RWPE2 (cell line): ENCODE measurements around the gene PRTFDC1.

Experiments used
- ATAC-seq: fragments of 200-7000 bp; cut with Tn5 transposase; 3 replicates; pipeline ENCODE4 v1.9.1; 2021; ENCODE audit warnings: low read depth
- DNase-seq: peaks from one replicate; pipeline ENCODE4 v3.0.0-alpha.2; 2020; ENCODE audit warnings: low spot score
- H3K27ac ChIP-seq: fragments of 450-650 bp; 2 replicates; pipeline ENCODE4 v1.5.1; 2017; ENCODE audit warnings: mild to moderate bottlenecking; ENCODE audit not compliant: poor library complexity, severe bottlenecking
- H3K27me3 ChIP-seq: fragments of 250-450 bp; sonication (Bioruptor Pico); 2 replicates; pipeline ENCODE4 v1.5.1; 2021; ENCODE audit warnings: mild to moderate bottlenecking, moderate library complexity; ENCODE audit not compliant: insufficient read depth, poor library complexity, severe bottlenecking
- H3K36me3 ChIP-seq: fragments of 250-450 bp; sonication (Bioruptor Pico); 2 replicates; pipeline ENCODE4 v1.5.1; 2020; ENCODE audit warnings: low read depth, mild to moderate bottlenecking, moderate library complexity
- H3K4me1 ChIP-seq: fragments of 250-450 bp; sonication (Bioruptor Pico); 2 replicates; pipeline ENCODE4 v1.5.1; 2021; ENCODE audit warnings: mild to moderate bottlenecking, moderate library complexity; ENCODE audit not compliant: insufficient read depth, poor library complexity, severe bottlenecking
- H3K4me3 ChIP-seq: fragments of 250-450 bp; sonication (Bioruptor Pico); 2 replicates; pipeline ENCODE4 v1.5.1; 2021; ENCODE audit warnings: mild to moderate bottlenecking, moderate library complexity; ENCODE audit not compliant: severe bottlenecking
- H3K9me3 ChIP-seq: fragments of 250-450 bp; sonication (Bioruptor Pico); 2 replicates; pipeline ENCODE4 v1.5.1; 2021; ENCODE audit warnings: mild to moderate bottlenecking, moderate library complexity; ENCODE audit not compliant: severe bottlenecking
- TF ChIP-seq, protein P1 (sequence below): fragments of 450-650 bp; IDR thresholded peaks from one replicate; pipeline ENCODE4 v1.5.1; 2017; ENCODE audit warnings: mild to moderate bottlenecking, moderate library complexity; ENCODE audit not compliant: poor library complexity, severe bottlenecking

The PRTFDC1 gene

DNA sequence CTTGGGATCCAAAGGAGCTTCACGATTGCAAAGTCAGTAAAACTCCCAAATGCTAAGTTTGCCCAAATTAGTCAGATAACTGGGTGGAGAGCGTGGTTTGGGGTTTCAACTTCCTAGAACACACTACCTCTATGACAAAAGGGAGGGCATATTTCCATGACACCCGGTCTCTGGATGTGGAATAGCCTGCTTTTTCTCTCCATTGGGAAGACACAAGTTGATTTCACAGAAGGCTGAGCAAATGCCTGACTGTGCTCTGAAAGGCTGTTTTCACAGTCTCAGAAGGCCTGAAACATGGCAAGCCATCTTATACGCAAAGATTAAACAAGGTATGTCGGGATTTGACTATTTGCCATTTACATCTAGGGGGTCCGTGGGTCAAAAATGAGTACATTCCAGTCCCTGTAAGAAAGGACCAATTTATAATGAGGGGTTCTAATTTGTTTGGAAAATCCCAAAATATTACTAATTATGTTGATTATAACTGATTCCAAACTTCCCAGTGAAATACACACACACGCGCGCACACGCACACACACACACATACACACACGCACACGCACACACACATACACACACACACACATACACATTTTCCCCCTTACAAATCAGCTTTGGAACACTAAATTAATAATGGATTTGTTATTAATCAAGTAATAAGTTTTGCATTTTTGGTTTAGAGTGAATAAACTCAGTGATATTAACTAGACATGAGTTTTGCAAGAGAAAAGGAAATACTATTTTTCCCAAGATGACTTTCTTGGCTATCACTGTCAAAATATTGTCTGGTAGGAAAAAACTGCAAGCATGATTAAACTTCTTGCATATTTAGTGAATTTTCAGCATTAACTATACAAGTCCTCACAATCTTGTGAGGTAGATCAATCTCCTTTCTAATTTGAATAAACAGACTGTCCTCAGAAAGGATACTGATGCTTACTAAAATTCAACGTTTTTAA is 105.0 kb downstream of the PRTFDC1 start:
- DNase-seq, result no peak
- Histone ChIP-seq H3K9me3 (no peaks in the 10 kb centered on the region), H3K36me3 (no peaks in the 10 kb centered on the region), H3K27me3 (no peaks in the 10 kb centered on the region), H3K4me3 (no peak overlapping the region), H3K4me1 (peaks cover 20% of the 10 kb centered on the region), H3K27ac (no peak overlapping the region)
- no peak for ATAC-seq
- TF ChIP-seq, protein P1, sequence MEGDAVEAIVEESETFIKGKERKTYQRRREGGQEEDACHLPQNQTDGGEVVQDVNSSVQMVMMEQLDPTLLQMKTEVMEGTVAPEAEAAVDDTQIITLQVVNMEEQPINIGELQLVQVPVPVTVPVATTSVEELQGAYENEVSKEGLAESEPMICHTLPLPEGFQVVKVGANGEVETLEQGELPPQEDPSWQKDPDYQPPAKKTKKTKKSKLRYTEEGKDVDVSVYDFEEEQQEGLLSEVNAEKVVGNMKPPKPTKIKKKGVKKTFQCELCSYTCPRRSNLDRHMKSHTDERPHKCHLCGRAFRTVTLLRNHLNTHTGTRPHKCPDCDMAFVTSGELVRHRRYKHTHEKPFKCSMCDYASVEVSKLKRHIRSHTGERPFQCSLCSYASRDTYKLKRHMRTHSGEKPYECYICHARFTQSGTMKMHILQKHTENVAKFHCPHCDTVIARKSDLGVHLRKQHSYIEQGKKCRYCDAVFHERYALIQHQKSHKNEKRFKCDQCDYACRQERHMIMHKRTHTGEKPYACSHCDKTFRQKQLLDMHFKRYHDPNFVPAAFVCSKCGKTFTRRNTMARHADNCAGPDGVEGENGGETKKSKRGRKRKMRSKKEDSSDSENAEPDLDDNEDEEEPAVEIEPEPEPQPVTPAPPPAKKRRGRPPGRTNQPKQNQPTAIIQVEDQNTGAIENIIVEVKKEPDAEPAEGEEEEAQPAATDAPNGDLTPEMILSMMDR, result no peak

GRCh38 chr10:24844742-24845141 is 107.7 kb downstream of the PRTFDC1 start:
- Histone ChIP-seq H3K27me3 (no peaks in the 10 kb centered on the region), H3K27ac (no peak overlapping the region), H3K4me1 (peaks cover 14% of the 10 kb centered on the region), H3K9me3 (no peaks in the 10 kb centered on the region), H3K36me3 (no peaks in the 10 kb centered on the region), H3K4me3 (no peak overlapping the region)
- TF ChIP-seq, protein P1, result no peak
- DNase-seq, result no peak
- no peak for ATAC-seq

DNA sequence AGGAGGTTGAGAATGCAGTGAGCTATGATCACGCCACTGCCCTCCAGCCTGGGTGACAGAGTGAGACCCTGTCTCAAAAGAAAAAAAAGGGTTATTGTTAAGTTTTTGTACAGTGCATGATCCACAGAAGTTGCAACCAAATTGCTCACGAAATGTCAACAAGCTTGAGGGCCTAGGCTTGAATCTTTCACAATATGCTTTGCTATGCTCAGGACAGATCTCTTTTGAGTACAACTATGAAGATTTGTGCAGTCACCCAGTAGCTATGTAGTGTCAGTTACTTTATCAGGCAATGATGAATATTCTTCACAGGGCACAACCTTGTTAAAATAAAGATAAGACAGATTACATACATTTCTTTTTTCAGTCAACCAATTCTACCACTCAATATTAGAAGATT is 109.2 kb downstream of the PRTFDC1 start:
- DNase-seq, result no peak
- Histone ChIP-seq H3K4me3 (no peak overlapping the region), H3K27me3 (no peaks in the 10 kb centered on the region), H3K4me1 (peaks cover 1% of the 10 kb centered on the region), H3K27ac (no peak overlapping the region), H3K36me3 (no peaks in the 10 kb centered on the region), H3K9me3 (no peaks in the 10 kb centered on the region)
- 0 out of 3 replicates have a peak, but pooled peaks have one; percentile 14 for ATAC-seq
- TF ChIP-seq, protein P1, result no peak

DNA sequence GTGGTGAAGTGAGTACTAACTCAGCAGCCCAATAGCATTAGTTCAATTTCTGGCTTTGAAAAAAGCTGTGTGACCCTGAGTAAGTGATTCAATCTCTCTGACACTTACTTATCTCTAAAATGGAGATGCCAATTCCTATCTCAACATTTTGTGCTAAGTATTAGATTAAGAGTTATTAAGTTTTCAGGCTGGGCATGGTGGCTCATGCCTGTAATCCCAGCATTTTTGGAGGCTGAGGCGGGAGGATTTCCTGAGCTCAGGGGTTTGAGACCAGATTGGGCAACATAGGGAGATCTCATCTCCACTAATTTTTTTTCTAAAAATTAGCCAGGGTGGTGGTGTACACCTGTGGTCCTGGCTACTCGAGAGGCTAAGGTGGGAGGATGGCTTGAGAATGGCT is 109.5 kb downstream of the PRTFDC1 start:
- H3K27ac ChIP-seq, result no peak overlapping the region
- no peak for DNase-seq
- no peaks in the 10 kb centered on the region for H3K36me3 ChIP-seq
- ATAC-seq, result no peak
- H3K4me3 ChIP-seq, result no peak overlapping the region
- no peaks in the 10 kb centered on the region for H3K27me3 ChIP-seq
- H3K4me1 ChIP-seq, result no peaks in the 10 kb centered on the region
- H3K9me3 ChIP-seq, result no peaks in the 10 kb centered on the region
- TF ChIP-seq, protein P1, result no peak

DNA sequence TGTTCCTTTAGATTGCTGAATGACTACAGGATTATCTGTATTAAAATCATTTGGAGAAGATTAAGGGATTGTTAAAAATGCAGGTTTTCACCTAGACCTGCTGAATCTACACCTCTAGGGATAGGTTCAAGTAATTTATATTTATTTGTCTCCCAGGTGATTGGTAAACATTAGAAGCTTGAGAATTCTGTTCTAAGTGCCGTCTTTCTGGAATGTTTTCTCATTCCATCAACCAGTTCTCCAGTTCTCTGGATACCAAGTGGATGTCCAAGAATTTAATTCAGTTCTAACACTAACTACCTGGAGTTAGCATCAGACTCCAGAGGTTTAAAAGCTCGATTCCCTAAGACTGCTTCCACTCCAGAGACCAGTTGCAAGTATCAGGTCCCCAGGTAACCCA is 110.9 kb downstream of the PRTFDC1 start:
- Histone ChIP-seq H3K4me1 (no peaks in the 10 kb centered on the region), H3K36me3 (no peaks in the 10 kb centered on the region), H3K27me3 (no peaks in the 10 kb centered on the region), H3K4me3 (no peak overlapping the region), H3K27ac (no peak overlapping the region), H3K9me3 (no peaks in the 10 kb centered on the region)
- DNase-seq (no peak), ATAC-seq (no peak)
- TF ChIP-seq, protein P1, result no peak
